HG03571 (cell line): ENCODE results near the gene CNTNAP3.
A peak's percentile ranks its signal among the peaks of the same experiment; 100 is the strongest.
"Not testable (repeated sequence)": the region's sequence is repeated elsewhere in the genome, so short reads cannot be mapped to it uniquely, and the experiment has no call there.

Experiments
- ATAC-seq: cut with Tn5 transposase; IDR thresholded peaks from one replicate; pipeline ENCODE4 v1.9.1; 2021; ENCODE audit not compliant: unreplicated experiment

CNTNAP3 gene

DNA sequence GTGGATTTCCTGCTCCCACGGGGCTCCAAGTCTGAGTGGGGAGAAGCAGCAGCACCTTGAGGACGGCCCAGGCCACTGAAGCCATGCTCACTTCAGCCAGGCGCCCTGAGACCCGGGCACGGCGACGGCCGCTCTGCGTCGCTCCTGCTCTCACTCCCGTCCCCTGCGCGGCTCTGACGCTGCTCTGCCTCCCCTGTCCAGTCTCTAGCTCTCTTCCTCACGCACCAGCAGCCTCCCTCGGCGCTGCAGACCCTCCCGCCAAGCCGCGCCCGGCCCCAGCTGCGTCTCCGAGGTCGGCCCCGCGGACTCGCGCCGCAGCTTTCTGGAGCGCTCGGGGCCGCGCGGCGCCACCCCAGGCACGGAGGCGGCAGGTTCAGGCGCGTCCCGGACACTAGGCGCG lies at the start of gene CNTNAP3:
CNTNAP3 (minus strand) TSS at position 188 of the 400 bp plus-strand sequence; CDS start at position 85, 103 bp downstream.
- not testable (repeated sequence) for ATAC-seq

DNA sequence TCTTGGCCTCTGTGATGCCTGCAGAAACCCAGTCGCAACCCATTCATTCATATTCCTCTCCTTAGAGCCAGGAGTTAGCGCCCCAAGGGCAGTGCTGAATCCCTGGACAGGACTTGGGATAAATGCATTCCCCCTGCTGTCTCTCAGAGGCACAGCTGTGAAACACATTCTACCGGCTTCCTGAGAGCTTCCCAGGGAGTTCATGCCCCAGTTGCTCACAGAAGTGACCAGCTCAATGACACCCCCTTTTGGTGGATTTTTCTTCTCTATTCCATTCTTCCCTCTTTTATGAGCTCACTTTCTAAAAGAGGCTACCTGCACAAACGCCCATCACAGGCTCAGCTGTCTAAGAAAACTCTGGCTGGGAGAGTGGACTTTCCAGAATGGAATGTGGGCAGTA lies 8.0 kb downstream of the CNTNAP3 start:
- not testable (repeated sequence) for ATAC-seq

DNA sequence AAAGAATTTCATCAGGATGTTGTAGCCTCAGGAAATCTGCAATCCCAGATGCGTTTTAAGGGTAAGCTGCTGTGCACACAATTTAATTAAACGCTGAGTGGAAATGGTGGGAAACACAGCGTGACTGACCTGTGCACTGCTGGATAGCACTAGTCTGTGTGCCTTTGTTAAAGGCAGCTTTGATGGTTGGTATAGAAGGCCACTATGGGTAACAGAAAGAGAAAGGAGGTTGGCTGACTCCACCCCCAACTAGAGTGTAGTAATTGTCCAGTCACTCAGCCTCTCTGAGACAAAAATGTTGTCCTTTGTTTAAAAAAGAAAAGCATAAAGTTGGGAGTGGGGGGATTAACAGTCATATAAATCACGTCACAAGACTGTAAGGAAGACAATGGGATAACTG lies 45.5 kb downstream of the CNTNAP3 start:
- not testable (repeated sequence) for ATAC-seq

DNA sequence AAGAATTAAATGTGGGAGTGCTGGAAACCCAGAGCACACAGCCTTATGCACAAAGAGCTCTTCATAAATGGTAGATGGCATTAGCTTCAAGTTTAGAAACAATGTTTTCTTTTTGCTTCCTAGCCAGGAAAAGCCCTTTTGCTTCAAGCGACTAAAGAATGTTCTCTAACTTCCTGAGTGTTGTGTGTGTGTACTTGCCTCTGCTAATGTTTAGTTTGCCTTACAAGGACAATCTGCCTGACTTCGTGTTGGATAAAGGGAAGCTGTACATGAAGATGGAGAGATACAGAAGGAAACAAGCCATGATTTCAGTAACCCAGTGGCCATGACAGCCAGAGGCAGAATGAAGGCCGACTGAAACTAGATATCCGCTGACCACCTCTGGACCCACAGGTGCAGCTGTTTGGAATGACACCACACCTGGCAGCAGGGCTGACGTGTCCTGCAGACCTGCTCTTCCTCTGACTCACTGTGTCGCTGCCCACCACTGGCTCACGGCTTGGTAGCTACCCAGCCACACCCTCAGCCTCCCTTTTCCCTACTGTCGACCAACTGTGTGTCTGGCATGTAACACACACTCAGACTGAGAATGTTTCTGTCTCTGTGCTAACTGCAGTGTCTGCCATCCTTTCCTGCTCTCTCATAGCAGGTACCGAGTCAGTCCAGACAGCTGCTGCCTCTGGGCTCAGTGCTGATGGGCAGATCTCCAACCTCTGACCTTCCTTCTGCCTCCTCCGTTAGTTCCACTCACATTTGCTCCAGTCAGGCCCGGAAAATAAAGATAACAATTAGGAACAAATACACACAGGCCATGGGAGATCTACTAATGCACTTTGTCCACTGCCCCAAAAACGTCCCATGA lies 55.6 kb downstream of the CNTNAP3 start:
- not testable (repeated sequence) for ATAC-seq

DNA sequence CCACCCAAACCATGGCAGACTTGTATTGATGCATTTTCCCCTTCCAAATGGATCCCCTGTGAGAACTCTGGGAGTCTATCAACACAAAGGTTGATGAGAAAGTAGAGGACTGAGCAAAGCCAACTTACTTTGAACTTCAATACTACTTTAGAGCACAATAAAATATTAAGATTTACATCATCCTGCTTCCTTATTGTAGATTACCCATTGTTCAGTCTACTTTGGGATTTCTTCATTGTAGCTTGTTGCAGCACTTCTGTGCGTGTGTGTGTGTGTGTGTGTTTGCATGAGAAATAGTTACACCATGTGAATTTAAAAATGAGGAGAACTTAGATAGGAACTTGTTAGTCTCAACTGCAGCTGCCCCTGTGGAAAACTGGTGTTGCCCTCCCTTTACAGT lies 72.0 kb downstream of the CNTNAP3 start:
- not testable (repeated sequence) for ATAC-seq

DNA sequence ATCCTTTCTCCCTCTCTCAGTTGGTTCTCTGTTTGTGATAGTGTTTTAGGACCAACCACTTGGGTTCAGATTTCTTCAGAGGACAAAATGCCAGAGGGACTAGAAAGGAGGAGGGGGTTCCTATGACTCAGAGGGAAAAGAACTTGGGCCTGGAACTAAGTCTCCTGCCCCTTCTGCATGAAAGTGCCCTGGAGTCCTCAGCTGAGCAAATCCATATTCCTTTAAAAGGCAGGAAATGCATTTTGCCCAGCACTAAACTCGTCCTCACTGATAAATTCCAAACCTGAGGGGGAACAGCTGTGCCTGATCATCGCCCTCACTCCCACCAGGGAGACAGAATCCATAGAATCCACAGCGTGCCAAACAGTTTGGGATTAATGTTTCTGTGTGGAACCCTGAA lies 78.2 kb downstream of the CNTNAP3 start:
- not testable (repeated sequence) for ATAC-seq

DNA sequence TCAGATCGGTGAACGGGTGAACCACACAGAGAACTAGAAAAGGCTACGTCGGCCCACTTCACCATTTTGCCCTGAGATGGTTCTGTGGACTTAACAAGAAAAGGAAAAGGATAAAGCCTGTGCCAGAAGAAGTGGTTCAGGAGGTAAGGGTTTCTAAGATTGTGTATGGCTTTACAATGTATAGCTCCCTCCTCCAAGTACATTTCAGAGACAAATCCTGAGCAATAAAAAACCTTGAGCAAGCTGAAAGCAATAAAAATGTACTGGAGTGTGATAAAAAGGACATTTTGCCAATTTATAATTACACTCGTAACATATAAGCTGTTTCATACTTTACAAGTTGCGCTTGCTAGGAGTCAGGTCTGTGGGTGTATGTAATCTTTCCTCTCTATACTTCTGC lies 81.3 kb downstream of the CNTNAP3 start:
- not testable (repeated sequence) for ATAC-seq

DNA sequence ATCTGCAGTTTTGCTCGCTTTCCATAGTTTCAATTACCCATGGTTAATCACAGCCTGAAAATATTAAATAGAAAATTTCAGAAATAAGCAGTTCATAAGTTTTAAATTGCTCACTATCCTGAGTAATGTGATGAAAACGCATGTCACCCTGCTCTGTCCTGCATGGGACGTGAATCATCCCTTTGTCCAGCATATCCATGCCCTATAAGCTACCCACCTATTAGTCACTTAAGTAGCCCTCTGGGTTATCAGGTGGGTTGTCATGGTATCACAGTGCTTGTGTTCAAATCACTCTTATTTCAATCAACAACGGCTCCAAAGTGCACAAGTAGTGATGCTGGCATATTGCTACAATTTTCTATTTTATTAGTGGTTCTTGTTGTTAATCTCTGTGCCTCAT lies 82.1 kb downstream of the CNTNAP3 start:
- not testable (repeated sequence) for ATAC-seq

DNA sequence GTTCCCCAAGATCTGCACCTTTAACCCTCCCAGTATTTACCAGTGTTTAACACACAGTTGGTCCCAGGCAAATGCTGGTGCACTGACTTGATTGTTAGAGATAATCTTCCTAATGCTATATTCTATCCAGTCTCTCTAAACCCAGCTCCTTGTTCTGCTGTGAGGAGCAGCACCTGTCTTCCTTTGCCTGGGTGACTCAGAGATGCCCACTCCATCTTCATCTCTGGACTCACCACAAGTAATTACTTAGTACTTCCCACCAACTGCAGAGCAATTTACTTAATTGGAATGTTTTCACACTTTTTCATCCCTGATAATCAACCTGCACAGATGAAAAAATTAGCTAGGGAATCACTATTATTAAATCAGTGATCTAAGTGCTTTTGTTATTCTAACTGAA lies 87.6 kb downstream of the CNTNAP3 start:
- not testable (repeated sequence) for ATAC-seq

DNA sequence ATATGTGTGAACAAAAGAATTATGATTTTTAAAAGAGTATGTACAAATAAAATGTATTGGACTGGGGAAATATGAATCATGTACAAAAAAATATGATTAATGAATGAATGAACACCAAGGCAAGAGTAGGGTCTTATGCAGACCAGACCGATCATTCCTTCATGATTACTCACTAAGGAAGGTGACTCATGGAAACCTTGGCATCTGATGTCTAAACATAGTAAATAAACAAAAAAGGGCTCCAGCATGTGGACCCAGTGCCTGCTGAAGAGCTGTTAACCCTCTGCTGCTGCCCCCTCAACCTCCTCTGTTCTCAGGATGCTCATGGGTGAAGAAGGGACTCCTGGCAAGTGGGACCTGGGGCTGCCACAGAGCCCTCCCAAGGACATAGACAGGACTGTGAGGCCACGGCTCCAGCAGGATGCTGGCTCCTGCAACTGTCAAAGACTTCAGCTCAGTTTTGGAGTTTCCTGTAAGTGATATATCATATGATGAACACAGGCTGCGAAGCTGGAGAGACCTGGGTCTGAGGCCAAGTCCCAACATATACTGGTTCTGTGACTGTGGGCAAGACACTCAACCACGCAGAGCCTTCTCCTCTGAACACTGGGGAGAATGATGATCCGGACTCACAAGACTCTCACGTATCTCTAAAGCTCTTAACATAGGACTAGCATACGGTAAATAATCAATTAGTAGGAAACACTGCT lies 89.8 kb downstream of the CNTNAP3 start:
- ATAC-seq: not testable (repeated sequence)

DNA sequence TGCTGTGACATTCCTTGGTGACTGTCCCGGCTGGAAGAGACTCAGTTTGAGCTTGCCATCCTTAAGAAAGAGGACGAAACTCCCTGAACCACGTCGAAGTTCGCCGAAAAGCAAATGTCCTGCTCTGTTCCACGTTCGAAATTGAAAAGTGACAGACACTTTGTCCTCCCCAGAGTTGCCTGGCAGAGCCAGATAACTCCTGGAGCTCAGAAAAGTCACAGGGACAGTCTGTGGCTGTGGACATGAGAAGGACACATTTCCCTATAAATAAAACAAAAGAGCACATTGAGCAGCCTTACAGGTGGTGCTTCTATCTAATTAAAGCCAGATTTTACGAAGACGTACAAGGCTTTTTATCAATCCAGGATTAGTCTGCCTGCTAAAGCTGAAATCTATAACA lies 116.6 kb downstream of the CNTNAP3 start:
- not testable (repeated sequence) for ATAC-seq

DNA sequence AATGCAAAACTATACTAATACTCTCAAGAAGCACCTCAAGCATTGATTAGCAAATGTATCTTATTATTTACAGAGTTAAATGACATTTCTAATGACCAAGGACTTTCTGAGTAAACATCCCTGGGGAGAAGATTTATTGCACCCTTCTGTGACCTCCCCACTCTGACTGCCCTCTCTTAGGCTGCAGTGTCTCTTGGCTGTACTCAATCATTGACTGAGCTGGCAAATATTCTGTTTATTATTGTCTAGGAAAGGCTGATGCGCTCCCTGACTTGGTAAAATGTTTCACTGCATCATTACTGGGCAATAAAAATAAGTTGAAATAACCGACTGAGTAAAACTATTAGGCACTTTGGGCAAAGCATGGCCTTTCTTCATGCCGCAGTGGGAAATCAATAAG lies 130.3 kb downstream of the CNTNAP3 start:
- not testable (repeated sequence) for ATAC-seq

DNA sequence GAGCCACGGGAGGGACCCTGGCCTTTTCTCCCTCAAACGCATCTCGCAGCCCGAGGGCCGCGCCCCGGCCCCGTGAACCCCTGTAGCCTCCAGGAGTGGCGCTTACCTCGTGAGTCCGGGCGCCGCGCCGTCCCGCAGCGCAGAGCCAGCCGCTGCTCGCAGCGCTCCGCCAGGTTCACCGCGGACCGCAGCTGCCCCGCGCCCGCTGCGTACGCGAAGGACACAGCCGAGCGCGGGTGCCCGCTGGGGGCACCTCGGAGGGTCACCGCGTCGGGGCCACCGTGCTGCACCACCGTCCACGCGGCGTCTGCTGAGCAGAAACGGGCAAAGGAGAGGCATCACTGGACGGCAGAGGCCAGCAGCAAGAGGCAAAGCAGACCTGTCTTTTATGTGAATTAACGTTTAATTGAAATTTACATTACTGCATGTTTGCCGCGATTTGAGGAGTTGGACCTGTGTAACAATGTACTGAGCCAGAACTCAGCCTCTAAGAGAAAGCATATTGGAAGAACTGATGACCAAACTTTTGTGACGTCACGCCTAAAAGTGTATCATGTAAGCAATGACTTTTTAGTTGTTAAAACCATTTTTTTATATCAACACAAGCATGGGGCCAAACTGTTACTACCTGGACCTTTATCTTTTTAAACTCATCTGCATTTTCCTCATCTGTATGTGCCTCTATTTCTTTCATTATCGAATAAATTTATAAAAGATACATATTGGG lies 155.0 kb downstream of the CNTNAP3 start:
- ATAC-seq: not testable (repeated sequence)

DNA sequence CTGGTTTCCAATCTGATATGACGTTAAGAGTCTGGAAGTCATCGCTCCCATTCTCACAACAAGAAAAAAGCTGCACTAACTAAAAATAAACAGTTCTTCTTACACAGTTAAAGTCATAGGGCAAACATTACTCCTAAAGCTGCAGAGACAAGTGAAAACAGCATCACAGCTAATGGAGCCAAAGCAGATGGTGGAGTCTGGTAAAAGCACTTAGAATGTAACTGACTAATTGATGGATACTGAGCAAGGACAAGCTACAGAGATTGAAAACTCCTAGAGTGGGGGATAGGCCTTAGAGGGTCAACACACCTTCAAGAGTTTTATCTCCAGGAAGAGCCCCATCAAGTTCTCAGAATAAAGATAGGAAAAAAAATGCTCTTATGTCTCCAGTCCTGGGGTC lies 166.6 kb downstream of the CNTNAP3 start:
- not testable (repeated sequence) for ATAC-seq

DNA sequence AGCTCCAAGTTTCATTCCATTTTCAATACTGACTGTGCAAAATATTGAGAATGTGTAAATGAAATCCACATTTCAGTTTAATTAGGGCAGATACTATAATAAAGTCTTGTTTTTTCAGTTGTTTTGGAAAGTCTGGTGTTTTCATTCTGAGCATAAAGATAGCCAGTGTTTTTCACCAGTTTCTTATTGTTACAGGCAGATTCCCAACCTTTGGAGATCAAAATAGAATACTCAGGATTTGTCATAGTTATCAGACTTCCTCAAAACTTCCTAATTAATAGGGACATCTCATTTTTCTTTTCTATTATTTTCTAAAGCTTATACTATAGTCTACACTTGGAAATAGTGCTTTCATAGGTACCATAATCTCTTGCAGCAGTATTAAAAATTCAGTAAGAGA lies 176.2 kb downstream of the CNTNAP3 start:
- ATAC-seq: not testable (repeated sequence)

DNA sequence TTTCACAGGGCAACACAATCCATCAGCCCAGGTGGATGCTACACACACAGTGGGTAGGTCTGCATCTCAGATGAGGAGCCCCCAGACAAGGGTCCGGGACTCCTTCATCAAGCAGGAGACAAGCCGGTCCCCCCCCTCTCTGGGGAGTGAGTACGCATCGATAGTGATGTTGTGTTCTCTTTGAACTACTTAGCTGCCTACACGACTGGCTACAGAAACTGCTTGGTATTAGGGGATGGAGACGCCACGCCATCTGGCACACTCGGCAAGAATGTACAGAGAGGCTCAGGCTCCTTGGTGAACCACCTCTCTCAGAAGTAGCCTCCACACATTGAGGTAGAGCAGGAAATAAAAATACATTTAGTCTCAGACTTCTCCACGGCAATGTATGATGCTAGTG lies 179.8 kb downstream of the CNTNAP3 start:
- no peak for ATAC-seq

DNA sequence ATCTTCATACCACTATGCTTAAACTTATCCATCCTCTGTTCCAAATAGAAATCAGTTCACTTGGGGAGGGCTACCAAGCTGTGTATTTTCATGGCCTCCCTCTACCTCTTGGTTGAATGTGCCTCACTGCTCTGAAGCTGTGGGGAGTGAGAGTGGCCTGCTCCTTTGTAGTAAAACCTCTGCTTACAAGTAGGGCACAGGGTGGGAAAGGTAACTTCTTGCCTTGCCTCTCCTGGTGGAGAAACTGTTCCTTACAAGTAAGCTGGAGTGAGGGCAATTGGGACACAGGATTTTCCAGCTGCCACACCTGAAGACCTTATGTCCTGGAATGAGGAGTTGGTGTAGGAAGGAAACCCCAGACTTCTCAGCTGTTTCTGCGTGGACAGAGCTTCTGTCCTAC lies 190.8 kb downstream of the CNTNAP3 start:
- ATAC-seq: not testable (repeated sequence)

DNA sequence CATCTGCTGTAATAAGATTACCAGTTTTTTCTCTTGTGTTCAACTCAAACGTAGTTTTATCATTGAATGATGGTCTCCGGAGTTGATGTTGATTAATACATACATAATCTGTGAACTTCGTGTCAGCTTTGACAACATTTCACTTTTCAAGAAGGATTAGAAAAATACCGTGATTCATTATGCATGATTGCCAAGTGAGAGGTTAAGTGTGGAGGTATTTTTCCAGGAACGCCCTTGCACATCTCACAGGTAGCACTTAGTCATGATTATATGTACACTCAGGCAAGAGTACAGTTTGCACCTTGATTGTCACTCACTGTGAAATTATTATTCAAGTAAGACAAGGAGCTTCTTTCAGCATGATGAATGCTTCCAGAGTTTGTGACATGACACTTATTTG lies 202.7 kb downstream of the CNTNAP3 start:
- not testable (repeated sequence) for ATAC-seq

DNA sequence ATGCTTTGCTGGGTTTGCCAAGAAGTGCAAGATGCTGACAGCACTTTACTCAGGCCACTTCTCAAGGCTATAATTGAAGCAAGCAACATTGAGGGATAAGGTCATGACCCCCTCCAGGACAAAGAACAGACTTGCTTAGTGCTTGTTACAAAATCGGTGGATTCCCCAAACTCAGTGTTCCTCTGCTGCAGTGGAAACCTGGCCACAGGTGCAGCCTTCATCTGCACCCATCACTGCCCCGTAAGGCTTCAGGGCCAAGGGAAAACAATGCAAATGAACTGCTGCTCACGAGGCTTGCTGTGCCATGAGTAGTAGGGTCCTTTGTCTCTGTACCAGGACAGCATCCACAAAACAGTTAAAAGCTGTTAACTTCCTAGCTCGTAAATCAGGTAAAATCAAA lies 205.4 kb downstream of the CNTNAP3 start:
- not testable (repeated sequence) for ATAC-seq

DNA sequence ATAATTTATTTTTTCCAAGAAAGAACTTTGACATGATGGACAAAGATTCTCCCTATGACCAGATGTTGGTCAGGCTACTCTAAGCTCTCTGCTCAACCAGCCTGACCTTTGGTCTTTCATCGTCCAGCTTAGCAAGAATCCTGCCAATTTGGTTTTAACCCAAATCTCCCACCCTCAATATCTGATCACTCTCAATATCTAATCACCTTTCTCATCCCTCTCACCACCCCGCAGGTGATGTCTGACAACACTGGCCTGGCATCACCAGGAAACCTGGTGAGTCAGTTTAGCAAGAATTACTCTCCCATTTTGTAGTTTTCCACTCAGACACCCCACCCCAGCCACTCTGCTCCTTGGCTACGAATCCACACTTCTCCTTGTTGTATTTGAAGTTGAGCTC lies 207.9 kb downstream of the CNTNAP3 start:
- not testable (repeated sequence) for ATAC-seq

DNA sequence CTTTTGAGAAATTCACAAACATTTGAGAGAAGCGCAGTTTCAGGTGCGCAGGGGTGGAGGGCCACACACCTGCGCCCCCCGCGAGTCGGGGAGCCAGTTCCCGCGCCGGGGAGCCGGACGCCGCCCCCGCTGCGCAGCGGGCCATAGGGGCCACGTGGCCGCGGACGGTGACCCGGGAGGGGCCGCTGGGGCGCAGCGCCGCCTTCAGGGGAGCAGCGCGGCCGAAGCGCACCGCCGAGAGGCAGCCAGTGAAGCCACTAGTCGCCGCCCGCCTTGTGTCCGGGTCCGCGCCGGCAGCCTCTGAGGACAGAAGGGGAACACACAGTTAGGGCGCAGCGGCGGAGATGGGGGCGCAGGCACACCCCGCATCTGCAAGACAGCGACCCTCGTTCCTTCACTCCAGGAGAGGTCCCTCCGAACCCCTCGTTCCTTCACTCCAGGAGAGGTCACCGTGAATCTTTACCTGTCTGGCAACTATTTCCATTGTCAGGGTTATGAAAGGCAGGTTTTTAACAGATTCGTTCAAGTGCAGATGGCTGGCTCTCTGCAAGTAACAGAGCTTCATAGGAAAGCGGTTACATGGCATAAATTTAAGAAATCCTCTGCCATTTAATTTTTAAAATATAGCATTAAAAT lies 209.2 kb downstream of the CNTNAP3 start:
- peak; percentile 55 for ATAC-seq
